ENCODE data around the gene SHANK3.

The SHANK3 gene

GRCh38 chr22:50696799-50697561 lies 24.4 kb downstream of the SHANK3 start:
- H3K4me3 ChIP-seq (ENCODE audit: low read depth, low read length), result no peak overlapping the region
- no peak for DNase-seq (ENCODE audit: low read depth)
- TF ChIP-seq, protein P1, sequence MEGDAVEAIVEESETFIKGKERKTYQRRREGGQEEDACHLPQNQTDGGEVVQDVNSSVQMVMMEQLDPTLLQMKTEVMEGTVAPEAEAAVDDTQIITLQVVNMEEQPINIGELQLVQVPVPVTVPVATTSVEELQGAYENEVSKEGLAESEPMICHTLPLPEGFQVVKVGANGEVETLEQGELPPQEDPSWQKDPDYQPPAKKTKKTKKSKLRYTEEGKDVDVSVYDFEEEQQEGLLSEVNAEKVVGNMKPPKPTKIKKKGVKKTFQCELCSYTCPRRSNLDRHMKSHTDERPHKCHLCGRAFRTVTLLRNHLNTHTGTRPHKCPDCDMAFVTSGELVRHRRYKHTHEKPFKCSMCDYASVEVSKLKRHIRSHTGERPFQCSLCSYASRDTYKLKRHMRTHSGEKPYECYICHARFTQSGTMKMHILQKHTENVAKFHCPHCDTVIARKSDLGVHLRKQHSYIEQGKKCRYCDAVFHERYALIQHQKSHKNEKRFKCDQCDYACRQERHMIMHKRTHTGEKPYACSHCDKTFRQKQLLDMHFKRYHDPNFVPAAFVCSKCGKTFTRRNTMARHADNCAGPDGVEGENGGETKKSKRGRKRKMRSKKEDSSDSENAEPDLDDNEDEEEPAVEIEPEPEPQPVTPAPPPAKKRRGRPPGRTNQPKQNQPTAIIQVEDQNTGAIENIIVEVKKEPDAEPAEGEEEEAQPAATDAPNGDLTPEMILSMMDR (IDR thresholded peaks at IDR 0.05; ENCODE audit: low read depth, low read length, missing control alignments), result no peak

DNA sequence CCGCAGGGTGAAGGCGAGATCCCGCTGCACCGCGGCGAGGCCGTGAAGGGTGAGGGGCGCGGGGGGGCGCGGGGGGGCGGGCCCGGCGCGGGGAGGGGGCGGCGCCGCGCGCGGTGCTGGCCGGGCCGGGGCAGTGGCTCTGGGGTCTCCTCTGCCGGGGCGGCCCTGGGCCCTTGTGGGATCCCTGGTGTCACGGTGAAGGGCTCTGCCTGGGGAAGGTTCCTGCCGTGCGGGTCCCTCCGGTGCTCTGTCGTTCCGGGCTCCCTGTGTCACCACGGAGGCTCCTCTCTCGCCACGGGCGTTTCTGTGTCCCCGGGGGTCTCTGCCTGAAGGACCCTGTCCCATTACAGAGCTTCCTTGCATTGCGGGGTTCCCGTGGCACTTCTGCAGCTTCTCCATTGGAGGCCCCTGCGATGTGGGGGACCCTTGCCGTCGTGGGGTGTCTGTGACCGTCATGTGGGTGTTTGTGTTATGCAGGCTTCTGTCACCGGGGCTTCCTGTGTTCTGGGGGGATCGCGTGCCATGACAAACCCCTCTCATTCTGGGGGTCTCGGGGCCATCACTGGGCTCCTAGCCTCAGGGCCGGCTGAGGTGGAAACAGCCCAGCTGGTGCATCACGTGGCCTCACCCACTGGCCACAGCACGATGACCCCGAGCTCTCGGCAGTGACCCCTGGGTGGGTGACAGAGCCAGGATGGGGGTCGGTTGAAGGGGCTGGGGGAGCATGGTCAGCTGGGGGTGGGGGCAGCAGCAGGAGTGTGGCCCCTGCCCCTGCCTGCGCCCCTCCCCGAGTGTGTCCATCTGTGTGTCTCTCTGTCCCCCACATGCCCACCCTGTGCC lies 25.3 kb downstream of the SHANK3 start:
- no peak overlapping the region for H3K4me3 ChIP-seq (ENCODE audit: low read depth, low read length)
- TF ChIP-seq, protein P1 (IDR thresholded peaks at IDR 0.05; ENCODE audit: low read depth, low read length, missing control alignments), result no peak
- DNase-seq (ENCODE audit: low read depth), result no peak

GRCh38 chr22:50698546-50698945 lies 25.9 kb downstream of the SHANK3 start:
- no peak overlapping the region for H3K4me3 ChIP-seq (ENCODE audit: low read depth, low read length)
- TF ChIP-seq, protein P1 (IDR thresholded peaks at IDR 0.05; ENCODE audit: low read depth, low read length, missing control alignments), result no peak
- no peak for DNase-seq (ENCODE audit: low read depth)

DNA sequence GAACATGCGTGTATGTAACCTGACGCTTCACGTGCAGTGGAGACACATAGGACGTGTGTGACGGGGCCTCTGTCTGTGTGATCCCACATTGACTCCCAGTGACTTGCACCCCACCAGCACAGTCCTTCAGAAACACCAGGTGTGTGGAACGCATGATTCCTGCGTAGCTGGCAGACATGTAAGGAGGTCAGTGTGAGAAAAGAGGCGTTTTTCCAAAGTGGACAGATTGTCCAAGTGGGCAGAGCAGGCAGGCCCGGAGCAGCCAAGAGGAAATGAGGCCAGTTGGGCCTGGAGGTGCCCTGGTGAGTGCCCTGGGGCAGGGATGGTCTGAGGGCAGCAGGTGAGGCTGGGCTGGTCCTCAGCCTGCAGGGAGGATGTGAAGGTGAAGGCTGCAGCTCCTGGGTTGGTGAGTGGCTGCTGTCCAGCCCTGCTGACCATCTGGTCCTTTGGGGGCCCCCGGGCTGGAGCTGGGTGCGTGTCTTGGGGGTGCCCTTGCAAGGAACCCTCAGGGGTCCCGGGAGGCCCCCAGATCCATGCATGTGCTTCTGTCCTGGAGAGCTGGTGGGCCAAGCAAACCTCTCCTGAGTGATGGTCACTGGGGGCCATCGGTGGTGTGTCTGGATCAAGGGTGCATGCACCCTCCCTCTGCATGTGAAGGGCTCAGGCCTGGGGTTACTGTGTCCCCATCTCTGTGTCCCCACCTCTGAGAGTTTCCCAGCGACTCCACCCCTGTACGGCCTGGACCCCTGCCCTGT lies 26.6 kb downstream of the SHANK3 start:
- TF ChIP-seq, protein P1 (IDR thresholded peaks at IDR 0.05; ENCODE audit: low read depth, low read length, missing control alignments), result no peak
- no peak for DNase-seq (ENCODE audit: low read depth)
- no peak overlapping the region for H3K4me3 ChIP-seq (ENCODE audit: low read depth, low read length)

- TF ChIP-seq, protein P1 (IDR thresholded peaks at IDR 0.05; ENCODE audit: low read depth, low read length, missing control alignments), result peak; percentile 23
- no peak overlapping the region for H3K4me3 ChIP-seq (ENCODE audit: low read depth, low read length)
- DNase-seq (ENCODE audit: low read depth), result no peak
Observed at GRCh38 chr22:50699756-50700386, 27.2 kb downstream of the SHANK3 start.

DNA sequence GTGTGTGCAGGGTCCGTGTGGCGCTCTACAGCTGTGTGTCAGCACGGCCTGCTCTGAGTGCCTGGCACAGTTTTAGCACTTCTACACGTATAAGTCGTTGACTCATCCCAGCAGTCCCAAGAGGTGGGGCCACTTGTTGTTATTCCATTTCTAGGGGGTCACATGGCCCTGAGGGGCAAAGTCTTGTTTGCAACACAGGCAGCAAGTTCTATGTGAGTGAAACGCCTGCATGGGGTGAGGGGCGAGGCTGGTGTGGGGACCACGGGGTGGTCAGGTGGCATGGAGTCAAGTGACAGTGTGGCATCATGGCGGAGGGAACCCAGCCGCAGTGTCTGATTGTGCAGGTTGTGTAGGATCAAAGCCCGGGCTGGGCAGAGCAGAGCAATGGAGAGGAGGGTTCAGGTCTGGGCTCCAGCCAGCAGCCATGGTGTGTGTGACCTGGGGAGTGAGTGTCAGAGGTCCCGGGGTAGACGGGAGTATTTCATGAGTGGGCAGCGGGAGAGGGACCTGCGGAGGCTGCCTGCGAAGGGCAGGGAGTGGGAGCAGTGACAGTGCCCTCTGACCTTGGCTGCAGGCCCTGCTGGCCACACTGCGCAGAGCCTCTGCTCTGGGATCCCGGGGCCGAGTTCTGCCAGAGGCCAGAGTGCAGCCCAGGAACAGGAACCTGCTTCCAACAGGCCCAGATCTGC lies 27.9 kb downstream of the SHANK3 start:
- DNase-seq (ENCODE audit: low read depth), result no peak
- TF ChIP-seq, protein P1 (IDR thresholded peaks at IDR 0.05; ENCODE audit: low read depth, low read length, missing control alignments), result no peak
- no peak overlapping the region for H3K4me3 ChIP-seq (ENCODE audit: low read depth, low read length)
